ENCODE measurements around the gene SPIRE1. TPM values are rescaled to one million over a fixed set of nuclear protein-coding genes. Genes with fewer than 3 reads are reported as not detected.

SPIRE1 gene
- total and polyA plus RNA-seq, 2 of the 4 experiments (the other 2 are of a cell fraction): 11.6 to 31.4 TPM

DNA sequence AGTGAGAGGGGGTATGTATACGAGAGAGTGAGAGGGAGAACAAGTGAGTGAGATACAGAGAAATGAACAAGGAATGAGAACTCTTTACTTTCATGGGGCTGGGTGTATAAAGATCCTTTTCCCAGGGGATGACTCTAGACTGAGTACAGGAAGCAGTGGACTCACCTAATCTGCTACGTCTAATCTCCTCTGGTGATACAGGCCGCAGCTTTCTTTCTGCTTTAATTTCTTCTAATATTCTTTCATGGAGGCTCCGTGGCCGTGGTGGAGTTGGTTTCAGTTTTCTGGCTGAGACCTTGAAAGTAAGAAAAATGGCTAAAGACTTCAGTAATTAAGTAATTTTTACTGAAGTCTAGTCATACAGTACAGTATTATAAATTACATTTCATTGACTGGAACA lies 165.0 kb downstream of the SPIRE1 start:
- Histone ChIP-seq H3K4me1 (ENCODE audit: control insufficient read depth, insufficient read depth, low read length) (no peaks in the 10 kb centered on the region), H4K91ac (ENCODE audit: insufficient read depth, low read depth, low read length) (no peak overlapping the region), H3K9me3 (ENCODE audit: control insufficient read depth, insufficient read depth, low read length) (peaks cover 3% of the 10 kb centered on the region; the same call in 1 of the 2 replicates), H3K4ac (ENCODE audit: low read depth, low read length) (no peak overlapping the region), H2BK5ac (ENCODE audit: low read depth, low read length, poor library complexity, severe bottlenecking) (no peak overlapping the region), H3K18ac (ENCODE audit: low read depth, low read length) (no peak overlapping the region), H3K56ac (ENCODE audit: extremely low read depth, insufficient read depth, low read length) (no peak overlapping the region), H3K36me3 (ENCODE audit: control insufficient read depth, insufficient read depth, low read length) (peaks cover 14% of the 10 kb centered on the region), H3K9me1 (ENCODE audit: insufficient read depth, low read length) (no peaks in the 10 kb centered on the region; the same call in 1 of the 2 replicates), H4K20me1 (ENCODE audit: insufficient read depth, low read length) (no peaks in the 10 kb centered on the region), H3K23ac (ENCODE audit: low read depth, low read length) (no peak overlapping the region), H2BK15ac (ENCODE audit: low read depth, low read length) (no peak overlapping the region), H3K27me3 (ENCODE audit: control insufficient read depth, insufficient read depth, low read length) (no peaks in the 10 kb centered on the region), H3K27ac (ENCODE audit: insufficient read depth, low read length) (no peak overlapping the region), H3K9ac (ENCODE audit: low read depth, low read length) (no peak overlapping the region), H2AK9ac (replicated peaks; ENCODE audit: low read depth, low read length, poor library complexity) (no peak overlapping the region), H2BK20ac (ENCODE audit: low read depth, low read length) (no peak overlapping the region), H4K5ac (ENCODE audit: low read depth, low read length) (no peak overlapping the region), H2BK120ac (ENCODE audit: low read depth, low read length) (no peak overlapping the region), H2AFZ (replicated peaks; ENCODE audit: low read length, poor library complexity) (no peak overlapping the region), H4K8ac (ENCODE audit: low read depth in 2 of 2, low read length in 2 of 2) (no peak overlapping the region), H2AK5ac (ENCODE audit: low read depth, low read length) (no peak overlapping the region), H3K14ac (replicated peaks; ENCODE audit: low read depth, low read length) (no peak overlapping the region), H3K4me3 (ENCODE audit: insufficient read depth, low read depth, low read length) (no peak overlapping the region), H3K79me1 (ENCODE audit: low read depth in 1 of 2, low read length in 2 of 2) (peaks cover 6 to 7% of the 10 kb centered on the region in 2 experiments; a peak in 3 of 4 replicates), H3K4me2 (ENCODE audit: low read depth, low read length) (no peak overlapping the region)
- in situ Hi-C loops (cut with MboI; ENCODE audit: low sequenced_read_pairs) (no loop called here), intact Hi-C loops (cut with micrococcal nuclease) (no loop called here), dilution Hi-C loops (cut with HindIII; ENCODE audit: low sequenced_read_pairs, unreplicated experiment) (no loop called here)
- DNase-seq: no peak
- WGBS, 2 experiments (ENCODE audit: extremely low coverage in 2 of 2, insufficient read length in 1 of 2): 100% methylated on average over 1 of the region's 5 CpGs; no CpG with 5 or more reads in 1 of the 2 experiments
- POLR2A ChIA-PET (ENCODE audit: unreplicated experiment): no interaction called here
- BruUV-seq (replicated peaks): no TSS peak
- CTCF ChIA-PET: no interaction called here
- TF ChIP-seq MXI1 (IDR thresholded peaks at IDR 0.05; ENCODE audit: borderline replicate concordance, low read depth, low read length) (no peak), RAD21 (IDR thresholded peaks at IDR 0.05; ENCODE audit: low read length) (no peak)
- ATAC-seq (ENCODE audit: low read depth): no peak

All from IMR-90 (cell line).